ENCODE data around the gene MARVELD2.
A peak's percentile ranks its signal among the peaks of the same experiment; 100 is the strongest.

The MARVELD2 gene

DNA sequence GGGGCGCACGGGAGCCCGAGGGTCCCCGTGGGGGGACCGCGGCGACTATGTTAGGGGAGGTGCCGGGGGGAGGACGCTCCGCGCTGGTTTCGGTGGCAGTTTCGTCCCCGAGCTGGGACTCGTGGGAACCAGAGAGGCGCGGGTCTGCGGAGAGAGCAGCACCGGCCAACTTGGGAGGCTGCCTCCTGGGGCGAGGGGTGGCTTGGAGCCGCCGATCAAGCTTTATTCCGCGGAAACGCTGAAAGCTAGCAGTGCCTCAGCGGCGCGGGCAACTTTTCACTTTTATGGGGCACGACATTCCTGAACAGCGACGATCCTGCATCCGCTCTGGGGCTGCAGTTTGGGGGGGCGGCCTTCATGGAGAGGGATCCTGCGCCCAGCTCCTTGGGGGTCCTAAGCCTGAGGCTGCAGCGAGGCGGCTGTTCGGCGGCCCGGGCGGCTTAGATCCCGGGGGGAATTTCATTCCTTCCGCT is 78.0 kb downstream of the MARVELD2 start:
- DNase-seq, result peak in 2 of 58 donors; percentile 7 to 15

- peak in 1 of 58 donors; percentile 15 for DNase-seq
Measured at GRCh38 chr5:69493396-69494133, 78.6 kb downstream of the MARVELD2 start.
